Stimulated activated naive CD4-positive, alpha-beta T cell treated with Interleukin-2 at 50 U/mL for 16 hours (primary cell): ENCODE results near the gene CBARP.

ENCODE experiments used
- DNase-seq: peaks from one replicate; lab custom pipeline; 2025; lab: John Stamatoyannopoulos, UW

Gene CBARP

GRCh38 chr19:1237754-1238368 lies at the start of gene CBARP:
TSS of gene CBARP (minus strand) at chr19:1238005. CDS start at chr19:1236100, 1,905 bp downstream.
- peak; percentile 30 for DNase-seq

GRCh38 chr19:1286487-1287353 lies 48.9 kb upstream of the CBARP start:
- DNase-seq = no peak

DNA sequence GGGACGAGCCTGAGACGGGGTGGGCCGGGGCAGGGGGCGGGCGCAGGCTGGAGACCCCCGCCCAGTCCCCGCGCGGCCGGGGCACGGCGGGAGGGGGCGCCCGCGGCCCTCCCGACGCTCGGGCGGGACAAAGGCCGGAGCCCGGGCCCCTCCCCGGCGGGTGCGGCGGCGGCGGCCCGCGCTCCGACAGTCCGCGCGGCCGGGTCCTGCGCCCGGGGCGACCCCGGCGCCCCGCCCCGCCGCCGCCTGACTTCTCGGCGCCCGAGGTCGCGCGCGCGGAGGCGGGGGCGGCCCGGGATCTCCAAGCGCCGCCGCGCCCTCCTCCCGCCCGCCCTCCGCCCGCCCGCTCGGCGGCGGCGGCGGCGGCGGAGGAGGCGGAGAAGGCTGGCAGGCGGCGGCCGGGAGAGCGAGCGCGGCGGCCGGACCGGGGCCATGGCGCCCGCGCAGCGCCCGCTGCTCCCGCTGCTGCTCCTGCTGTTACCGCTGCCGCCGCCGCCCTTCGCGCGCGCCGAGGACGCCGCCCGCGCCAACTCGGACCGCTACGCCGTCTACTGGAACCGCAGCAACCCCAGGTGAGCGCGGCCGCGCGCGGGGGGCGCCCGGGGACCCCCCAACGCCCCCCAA lies 48.0 kb upstream of the CBARP start, which contains the start of gene EFNA2:
Gene EFNA2 (plus strand): TSS at position 137 of the 624 bp plus-strand sequence. CDS start 296 bp downstream, at position 433.
- no peak for DNase-seq

DNA sequence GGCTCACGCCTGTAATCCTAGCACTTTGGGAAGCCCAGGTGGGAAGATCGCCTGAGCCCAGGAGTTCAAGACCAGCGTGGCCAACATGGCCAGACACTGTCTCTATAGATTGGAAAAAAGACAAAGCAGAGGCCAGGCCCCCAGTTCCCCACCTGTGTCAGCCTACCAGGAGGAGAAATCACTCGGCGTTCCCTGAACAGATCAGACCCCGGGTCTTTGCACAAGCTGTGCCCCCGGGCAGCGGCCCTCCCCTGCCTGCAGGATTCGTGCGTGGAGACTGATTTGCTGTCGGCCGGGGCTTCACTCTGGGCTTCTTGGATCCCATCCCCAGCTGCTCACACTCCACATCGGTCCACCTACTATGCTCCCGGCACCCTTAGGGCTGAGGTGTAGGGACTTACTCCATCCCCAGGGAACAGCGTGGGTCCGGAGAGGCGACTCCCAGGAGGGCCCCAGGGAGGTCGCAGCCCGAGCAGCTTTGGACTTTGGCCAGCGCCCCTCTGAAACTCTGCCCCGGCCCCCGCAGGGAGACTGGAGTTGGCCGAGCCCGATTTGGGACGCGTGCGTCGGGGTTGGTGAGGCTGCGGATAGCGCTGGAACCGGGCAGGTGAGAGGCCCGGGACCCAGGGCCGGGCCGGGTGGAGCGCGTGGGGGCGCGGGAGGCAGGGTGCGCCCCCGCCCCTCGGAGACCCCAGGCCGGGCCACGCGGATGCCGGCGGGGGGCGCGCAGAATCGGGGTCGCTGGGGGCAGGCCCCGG lies 47.4 kb upstream of the CBARP start:
- DNase-seq = no peak

DNA sequence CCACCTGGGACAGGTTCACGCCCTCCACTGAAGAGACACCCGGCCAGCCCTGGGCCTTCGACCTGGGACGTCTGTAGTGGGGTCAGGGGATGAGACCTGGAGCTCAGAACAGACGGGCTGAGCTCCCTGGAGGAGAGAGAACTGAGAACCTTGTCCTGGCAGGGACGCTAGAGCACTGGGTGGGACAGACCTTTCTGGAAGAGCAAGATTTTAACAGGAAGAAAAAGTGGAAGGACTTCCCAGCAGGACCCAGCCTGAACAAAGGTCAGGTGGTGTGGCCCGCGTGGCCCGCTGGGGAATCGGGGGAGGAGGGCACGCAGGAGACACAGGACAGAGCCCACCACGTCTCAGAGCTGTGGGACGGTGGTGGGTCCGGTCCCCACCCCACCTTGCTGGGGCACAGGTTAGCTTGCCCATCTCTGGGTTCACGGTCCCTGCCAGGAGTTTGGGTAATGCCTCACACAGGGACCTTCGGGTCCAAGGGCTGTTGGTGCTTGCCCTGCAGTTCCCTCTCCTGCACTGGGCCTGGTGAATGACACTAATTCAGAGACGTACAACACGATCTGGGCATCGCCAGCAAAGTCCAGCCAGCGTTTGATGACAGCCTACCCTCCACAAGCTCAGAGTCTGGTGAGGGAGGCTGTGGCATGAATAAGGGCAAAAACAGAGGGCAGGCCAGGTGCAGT lies 46.6 kb upstream of the CBARP start:
- no peak for DNase-seq

DNA sequence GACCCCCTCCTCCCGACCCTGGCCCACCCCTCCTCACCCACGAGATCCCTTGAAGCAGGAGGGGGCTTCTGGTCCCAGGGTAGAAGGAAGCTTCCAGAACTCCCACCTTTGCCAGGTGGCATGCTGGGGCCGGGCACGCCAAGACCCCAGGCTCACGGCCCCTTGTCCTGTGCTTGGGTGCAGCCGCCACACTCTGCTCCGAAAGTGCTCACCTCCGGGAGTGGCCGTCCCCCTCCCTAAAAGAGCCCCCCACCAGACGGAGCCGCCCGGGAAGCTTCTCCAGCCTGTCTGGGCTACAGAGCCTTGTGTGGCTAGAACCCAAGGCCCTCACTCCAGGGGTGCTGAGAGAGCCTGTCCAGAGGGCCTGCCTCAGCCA lies 46.1 kb upstream of the CBARP start:
- DNase-seq = no peak

DNA sequence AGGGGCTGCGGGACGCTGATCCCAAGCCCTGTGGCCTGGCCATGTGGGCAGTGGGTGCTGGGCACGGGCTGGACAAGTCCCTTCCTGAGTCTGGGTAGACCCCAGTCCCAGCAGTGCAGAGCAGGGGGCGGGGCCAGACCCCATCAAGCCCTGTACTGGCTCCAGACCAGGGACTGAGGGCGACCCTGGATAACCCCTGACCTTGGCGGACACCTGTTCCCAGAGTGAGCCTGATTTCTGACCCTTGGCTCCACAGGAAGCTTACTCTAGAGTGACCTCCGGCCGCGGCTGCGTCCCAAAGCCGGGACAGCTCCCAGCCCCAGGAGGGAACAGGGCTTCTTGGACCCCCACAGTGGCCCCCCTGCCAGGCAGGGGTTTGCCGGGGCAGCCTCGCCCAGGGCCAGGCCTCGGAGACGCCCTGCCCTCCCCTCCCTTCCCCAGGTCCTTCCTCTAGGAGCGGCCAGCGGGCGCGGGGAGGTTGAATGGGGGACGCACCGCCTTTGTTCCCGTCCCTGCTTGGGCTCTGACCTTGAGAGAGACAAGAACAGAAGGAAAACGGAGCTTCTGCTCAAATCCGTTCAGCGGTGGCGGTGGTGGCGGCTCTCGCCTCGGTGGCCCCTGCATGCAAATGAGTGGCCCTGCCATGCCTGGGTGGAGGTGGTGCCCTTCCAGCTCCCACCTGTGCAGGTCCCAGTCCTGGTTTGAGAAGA lies 45.6 kb upstream of the CBARP start:
- no peak for DNase-seq

- DNase-seq = no peak
These were observed 44.9 kb upstream of the CBARP start for GRCh38 chr19:1282588-1283206.

GRCh38 chr19:1281569-1282287 lies 43.9 kb upstream of the CBARP start:
- DNase-seq = no peak

GRCh38 chr19:1280636-1281568 lies 43.1 kb upstream of the CBARP start:
- DNase-seq = no peak

DNA sequence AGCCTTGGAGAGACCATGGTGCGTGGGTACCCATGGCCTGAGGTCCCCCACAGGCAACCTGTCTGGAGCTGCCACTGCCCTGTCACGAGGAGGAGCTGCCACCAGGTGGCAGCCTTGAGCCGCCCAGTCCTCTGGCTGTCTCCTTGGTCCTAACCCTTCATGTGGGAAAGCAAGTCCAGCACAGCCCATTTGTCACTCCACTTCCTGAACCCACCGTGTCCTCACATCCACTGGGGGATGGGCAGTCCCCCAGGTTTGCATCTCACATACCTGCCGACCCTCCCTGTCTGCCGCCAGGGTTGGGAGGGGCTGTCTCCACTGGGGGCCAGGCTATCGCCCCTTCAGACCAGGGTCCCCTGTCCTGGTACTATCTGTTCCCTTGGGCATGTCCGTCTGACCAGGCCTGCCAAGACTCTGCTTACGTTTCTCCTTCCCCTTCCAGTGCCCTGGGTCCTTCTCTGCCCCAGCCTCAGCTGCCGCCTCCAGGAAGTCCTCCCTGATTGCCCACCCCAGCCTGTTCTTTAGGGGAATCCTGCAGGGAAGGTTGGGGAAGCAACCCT lies 42.1 kb upstream of the CBARP start:
- DNase-seq = peak; percentile 62

DNA sequence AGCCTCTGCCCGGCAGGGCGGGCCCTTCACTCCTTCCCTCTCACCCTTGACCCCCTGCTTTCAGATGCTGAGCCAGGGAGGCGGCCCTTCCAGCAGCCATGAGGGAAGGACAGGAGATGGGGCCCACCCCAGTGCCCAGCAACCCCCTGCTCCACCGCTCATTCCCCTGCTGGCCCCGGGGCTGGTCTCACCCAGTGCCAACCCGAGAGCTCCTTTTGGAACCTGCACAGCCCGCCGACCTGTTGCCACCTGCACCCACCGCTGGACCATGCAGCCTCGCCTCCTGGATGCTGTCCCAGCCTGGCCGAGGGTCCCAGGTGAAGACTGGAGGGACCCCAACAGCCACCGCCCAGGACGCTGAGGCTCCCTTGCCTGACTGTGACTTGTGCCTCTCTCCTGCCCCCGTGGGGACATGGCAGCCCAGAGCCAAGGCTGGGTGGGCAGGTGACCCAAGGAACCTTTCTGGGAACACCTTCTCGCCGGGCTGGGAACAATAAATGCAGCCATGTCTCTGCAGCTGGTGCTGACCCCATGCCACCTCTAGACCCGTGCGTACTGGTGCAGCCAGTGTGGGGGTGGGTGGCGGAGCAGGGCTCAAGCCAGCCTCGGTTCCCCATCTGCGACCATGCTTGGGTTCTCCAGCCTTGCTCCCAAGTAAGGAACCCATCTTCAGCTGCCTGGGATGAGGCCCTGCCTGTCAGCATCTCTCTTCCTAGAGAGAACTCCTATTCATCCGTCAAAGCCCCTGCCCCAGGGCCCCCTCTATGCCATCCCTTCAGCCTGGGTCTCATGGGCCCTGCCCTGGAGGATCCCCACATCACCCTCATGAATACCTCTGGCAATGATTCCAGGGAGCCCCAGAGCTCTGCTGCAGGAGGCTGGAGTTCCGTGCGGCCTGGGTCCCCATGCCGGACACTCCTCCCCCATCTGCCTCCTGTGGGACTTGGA lies 41.2 kb upstream of the CBARP start:
- DNase-seq = no peak

DNA sequence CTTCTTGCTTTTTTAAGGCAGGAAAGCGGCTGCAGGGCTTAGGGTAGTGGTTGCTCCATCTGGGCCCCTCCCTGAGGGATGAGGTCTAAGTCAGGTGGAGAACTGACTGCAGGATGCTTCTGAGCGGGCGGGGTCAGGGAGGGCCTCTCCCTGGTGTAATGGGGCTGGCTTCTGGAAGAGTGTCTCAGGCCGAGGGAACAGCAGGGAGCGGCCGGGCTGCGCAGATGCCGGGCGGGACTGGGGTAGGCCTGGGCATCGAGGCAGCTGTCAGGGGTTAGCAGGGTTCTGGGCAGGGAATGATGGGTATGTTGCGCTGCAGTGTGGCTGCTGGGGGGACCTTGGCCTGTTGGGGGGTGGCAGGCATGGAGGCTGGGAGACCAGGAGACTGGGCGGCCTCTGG lies 40.3 kb upstream of the CBARP start:
- DNase-seq = no peak

- no peak for DNase-seq
These were observed 39.3 kb upstream of the CBARP start for GRCh38 chr19:1277061-1277460.

DNA sequence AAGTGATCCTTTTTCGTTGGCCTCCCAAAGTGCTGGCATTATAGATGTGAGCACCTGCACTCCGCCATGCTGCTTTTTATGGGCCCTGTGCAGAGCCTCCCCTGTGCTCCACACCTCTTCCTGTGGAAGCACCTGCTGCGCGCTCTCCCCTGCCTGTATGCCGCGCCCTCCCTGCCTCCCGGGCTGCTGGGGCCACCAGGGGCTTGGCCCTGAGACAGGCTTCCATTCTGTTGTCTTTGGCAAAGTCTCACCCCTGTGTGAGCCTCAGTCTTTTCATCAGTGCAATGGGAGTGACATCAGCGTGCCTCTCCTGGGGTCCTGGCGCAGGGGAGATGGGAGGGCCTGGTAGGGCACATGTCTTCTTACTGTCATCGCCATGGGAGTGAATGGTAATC lies 38.8 kb upstream of the CBARP start:
- no peak for DNase-seq

GRCh38 chr19:1275976-1276627 lies 38.3 kb upstream of the CBARP start:
- DNase-seq = no peak
